ENCODE measurements around the gene MRPL57.
"Not testable (repeated sequence)": the region's sequence is repeated elsewhere in the genome, so short reads cannot be mapped to it uniquely, and the experiment has no call there.

MRPL57 gene

GRCh38 chr13:21218351-21219035 lies 42.0 kb downstream of the MRPL57 start:
- no peaks in the 10 kb centered on the region for H3K36me3 ChIP-seq
- H3K4me1 ChIP-seq (ENCODE audit: control insufficient read depth in 1 of 2, insufficient read depth in 1 of 2, low read depth in 1 of 2, low read length in 1 of 2): peaks cover 8 to 11% of the 10 kb centered on the region in 2 experiments
- TF ChIP-seq CTCF (IDR thresholded peaks at IDR 0.05): no peak
- H3K9me3 ChIP-seq: no peaks in the 10 kb centered on the region
- H3K27ac ChIP-seq: no peak overlapping the region
- no peaks in the 10 kb centered on the region for H3K27me3 ChIP-seq
- no peak overlapping the region for H3K4me3 ChIP-seq (ENCODE audit: low read depth in 1 of 2, low read length in 1 of 2)

- TF ChIP-seq CTCF (IDR thresholded peaks at IDR 0.05): no peak
- no peak overlapping the region for H3K27ac ChIP-seq
Measured at GRCh38 chr13:21219036-21219381, 42.6 kb downstream of the MRPL57 start.

GRCh38 chr13:21219716-21220115 lies 43.3 kb downstream of the MRPL57 start:
- not testable (repeated sequence) for H3K36me3 ChIP-seq; H3K4me3 ChIP-seq (ENCODE audit: low read depth in 1 of 2, low read length in 1 of 2); H3K27me3 ChIP-seq; H3K27ac ChIP-seq; H3K9me3 ChIP-seq
- H3K4me1 ChIP-seq (ENCODE audit: control insufficient read depth in 1 of 2, insufficient read depth in 1 of 2, low read depth in 1 of 2, low read length in 1 of 2): peaks cover 8 to 11% of the 10 kb centered on the region in 2 experiments

More at GRCh38 chr13:21219036-21219381, 42.6 kb downstream of the MRPL57 start:
- Histone ChIP-seq H3K4me3 (ENCODE audit: low read depth in 1 of 2, low read length in 1 of 2) (no peak overlapping the region), H3K4me1 (ENCODE audit: control insufficient read depth in 1 of 2, insufficient read depth in 1 of 2, low read depth in 1 of 2, low read length in 1 of 2) (peaks cover 8 to 11% of the 10 kb centered on the region in 2 experiments), H3K9me3 (no peaks in the 10 kb centered on the region), H3K27me3 (no peaks in the 10 kb centered on the region), H3K36me3 (no peaks in the 10 kb centered on the region)

GRCh38 chr13:21221268-21221667 lies 44.8 kb downstream of the MRPL57 start:
- TF ChIP-seq CTCF (IDR thresholded peaks at IDR 0.05): no peak
- Histone ChIP-seq H3K4me3 (ENCODE audit: low read depth in 1 of 2, low read length in 1 of 2) (no peak overlapping the region), H3K9me3 (no peaks in the 10 kb centered on the region), H3K4me1 (ENCODE audit: control insufficient read depth in 1 of 2, insufficient read depth in 1 of 2, low read depth in 1 of 2, low read length in 1 of 2) (peaks cover 8 to 11% of the 10 kb centered on the region in 2 experiments), H3K27ac (no peak overlapping the region), H3K27me3 (no peaks in the 10 kb centered on the region), H3K36me3 (no peaks in the 10 kb centered on the region)

- TF ChIP-seq CTCF (IDR thresholded peaks at IDR 0.05): no peak
- H3K27me3 ChIP-seq: no peaks in the 10 kb centered on the region
- H3K27ac ChIP-seq: no peak overlapping the region
- no peaks in the 10 kb centered on the region for H3K9me3 ChIP-seq
- H3K4me3 ChIP-seq (ENCODE audit: low read depth in 1 of 2, low read length in 1 of 2): no peak overlapping the region
- no peaks in the 10 kb centered on the region for H3K36me3 ChIP-seq
- H3K4me1 ChIP-seq (ENCODE audit: control insufficient read depth in 1 of 2, insufficient read depth in 1 of 2, low read depth in 1 of 2, low read length in 1 of 2): no peaks in the 10 kb centered on the region
Measured at GRCh38 chr13:21225082-21225481, 48.6 kb downstream of the MRPL57 start.

- H3K27me3 ChIP-seq: no peaks in the 10 kb centered on the region
- H3K36me3 ChIP-seq: no peaks in the 10 kb centered on the region
- H3K27ac ChIP-seq: no peak overlapping the region
- no peak for TF ChIP-seq CTCF (IDR thresholded peaks at IDR 0.05)
- H3K4me1 ChIP-seq (ENCODE audit: control insufficient read depth in 1 of 2, insufficient read depth in 1 of 2, low read depth in 1 of 2, low read length in 1 of 2): no peaks in the 10 kb centered on the region
- H3K4me3 ChIP-seq (ENCODE audit: low read depth in 1 of 2, low read length in 1 of 2): no peak overlapping the region
- H3K9me3 ChIP-seq: no peaks in the 10 kb centered on the region
Measured at GRCh38 chr13:21225841-21226581, 49.6 kb downstream of the MRPL57 start.

Measured in neutrophil (primary cell).